SK-N-SH (cell line): ENCODE data around the gene C16orf96. TPM values are rescaled to one million over a fixed set of nuclear protein-coding genes. Genes with fewer than 3 reads are reported as not detected.

Experiments used
- CTCF ChIA-PET: fragments of 300-600, 350-600 bp; formaldehyde crosslinking; extraction: SDS; loops from one replicate; lab custom pipeline; 2021; lab: Yijun Ruan, JAX
- POLR2A ChIA-PET: fragments of 350-600 bp; sonication (Branson Sonifier 250); formaldehyde crosslinking; extraction: SDS; loops from one replicate; lab custom pipeline; 2020; ENCODE audit warnings: antibody characterized with exemption, inconsistent platforms; lab: Yijun Ruan, JAX
- DNase-seq: peaks from one replicate; pipeline ENCODE4 v3.0.0; 2012
- H2AFZ ChIP-seq: fragments of 200-600 bp; sonication (generic); 2 replicates; pipeline ENCODE4 v1.8.1; 2016; ENCODE audit warnings: antibody characterized with exemption, mild to moderate bottlenecking, low read depth
- H3F3A ChIP-seq: fragments of 200-600 bp; sonication (generic); replicated peaks from 2 replicates; pipeline ENCODE3; 2016; ENCODE audit warnings: antibody characterized with exemption, mild to moderate bottlenecking; ENCODE audit not compliant: insufficient read depth
- H3K27ac ChIP-seq, 2 experiments: fragments of 200-500 bp in 1 of 2; fragments of 200-600 bp in 1 of 2; sonication (Bioruptor generic) in 1 of 2; sonication (generic), shearing (Covaris generic) in 1 of 2; 2 replicates each; pipeline versions ENCODE4 v1.5.1 to v1.6.1; 2014 to 2016; ENCODE audit warnings: low read depth in 2 of 2, inconsistent platforms in 1 of 2, low read length in 1 of 2, mild to moderate bottlenecking in 1 of 2, mixed read lengths in 1 of 2
- H3K27me3 ChIP-seq: fragments of 200-600 bp; sonication (generic), shearing (Covaris generic); 2 replicates; pipeline ENCODE4 v1.6.1; 2016; ENCODE audit warnings: mixed run types; ENCODE audit not compliant: insufficient read depth
- H3K36me3 ChIP-seq, 2 experiments: fragments of 200-500 bp in 1 of 2; fragments of 200-600 bp in 1 of 2; sonication (Bioruptor generic) in 1 of 2; sonication (generic) in 1 of 2; replicated peaks in 1 of 2; 2 replicates each; pipeline versions ENCODE3 to v1.5.1; 2014 to 2016; ENCODE audit warnings: low read length in 1 of 2, mild to moderate bottlenecking in 1 of 2; ENCODE audit not compliant: insufficient read depth in 2 of 2, control insufficient read depth in 1 of 2
- H3K4me1 ChIP-seq, 2 experiments: fragments of 200-500 bp in 1 of 2; fragments of 200-600 bp in 1 of 2; sonication (Bioruptor generic) in 1 of 2; sonication (generic), shearing (Covaris generic) in 1 of 2; 2 replicates each; pipeline versions ENCODE4 v1.5.1 to v1.6.1; 2014 to 2016; ENCODE audit warnings: low read depth in 1 of 2, low read length in 1 of 2, mixed run types in 1 of 2; ENCODE audit not compliant: insufficient read depth in 2 of 2, control insufficient read depth in 1 of 2
- H3K4me2 ChIP-seq: fragments of 200-600 bp; sonication (generic), shearing (Covaris generic); 2 replicates; pipeline ENCODE4 v1.6.1; 2017; ENCODE audit warnings: mixed run types
- H3K4me3 ChIP-seq, 2 experiments: fragments of 200-500 bp in 1 of 2; fragments of 200-600 bp in 1 of 2; sonication (Bioruptor generic) in 1 of 2; sonication (generic), shearing (Covaris generic) in 1 of 2; 2 replicates each; pipeline versions ENCODE4 v1.5.1 to v1.8.1; 2014 to 2016; ENCODE audit warnings: low read depth in 2 of 2, inconsistent platforms in 1 of 2, low read length in 1 of 2, mild to moderate bottlenecking in 1 of 2, mixed read lengths in 1 of 2, moderate library complexity in 1 of 2
- H3K79me2 ChIP-seq: fragments of 200-600 bp; sonication (generic); 2 replicates; pipeline ENCODE4 v1.8.1; 2017; ENCODE audit warnings: mild to moderate bottlenecking; ENCODE audit not compliant: insufficient read depth
- H3K9ac ChIP-seq: fragments of 200-600 bp; sonication (generic); 2 replicates; pipeline ENCODE4 v1.6.1; 2017; ENCODE audit warnings: mixed run types
- H3K9me2 ChIP-seq: fragments of 200-600 bp; sonication (generic); 2 replicates; pipeline ENCODE4 v1.6.1; 2017; ENCODE audit warnings: mixed run types
- H3K9me3 ChIP-seq: fragments of 200-600 bp; sonication (generic); 2 replicates; pipeline ENCODE4 v1.6.1; 2017; ENCODE audit warnings: mixed run types, mild to moderate bottlenecking, moderate library complexity
- H4K20me1 ChIP-seq: fragments of 200-600 bp; sonication (generic); 2 replicates; pipeline ENCODE4 v1.6.1; 2017; ENCODE audit warnings: mild to moderate bottlenecking, mixed run types; ENCODE audit not compliant: insufficient read depth
- CHD2 ChIP-seq: fragments of 150-350 bp; IDR thresholded peaks from 2 replicates; pipeline ENCODE4 v1.6.1; 2018; ENCODE audit warnings: low read length; ENCODE audit not compliant: partially characterized antibody
- FOSL2 ChIP-seq: IDR thresholded peaks from 2 replicates; pipeline ENCODE4 v1.4.0; 2012; ENCODE audit warnings: low read depth, mild to moderate bottlenecking, moderate library complexity, borderline replicate concordance
- GABPA ChIP-seq: IDR thresholded peaks from 2 replicates; pipeline ENCODE4 v1.4.0; 2012; ENCODE audit warnings: low read depth, mild to moderate bottlenecking
- JUND ChIP-seq: IDR thresholded peaks from 2 replicates; pipeline ENCODE4 v1.4.0; 2012
- MAX ChIP-seq: IDR thresholded peaks from 2 replicates; pipeline ENCODE4 v1.4.0; 2012; ENCODE audit warnings: low read depth
- MEF2A ChIP-seq: IDR thresholded peaks from 2 replicates; pipeline ENCODE4 v1.4.0; 2012; ENCODE audit warnings: low read depth, borderline replicate concordance
- NFIC ChIP-seq: IDR thresholded peaks from 2 replicates; pipeline ENCODE4 v1.4.0; 2012; ENCODE audit warnings: borderline replicate concordance
- POLR2AphosphoS5 ChIP-seq: IDR thresholded peaks from 2 replicates; pipeline ENCODE4 v1.6.1; 2012; ENCODE audit warnings: low read depth, low read length
- RFX5 ChIP-seq: IDR thresholded peaks from 2 replicates; pipeline ENCODE4 v1.6.1; 2012; ENCODE audit warnings: mild to moderate bottlenecking, improper control_type of control experiment, low read length
- RXRA ChIP-seq: IDR thresholded peaks from 2 replicates; pipeline ENCODE4 v1.4.0; 2012; ENCODE audit warnings: low read depth, mild to moderate bottlenecking, borderline replicate concordance
- TAF1 ChIP-seq: IDR thresholded peaks from 2 replicates; pipeline ENCODE4 v1.6.1; 2012; ENCODE audit warnings: low read depth, mild to moderate bottlenecking, low read length, moderate library complexity, borderline replicate concordance
- TCF12 ChIP-seq: IDR thresholded peaks from 2 replicates; pipeline ENCODE4 v1.4.0; 2012
- YY1 ChIP-seq: IDR thresholded peaks from 2 replicates; pipeline ENCODE4 v1.4.0; 2012; ENCODE audit warnings: low read depth, mild to moderate bottlenecking
- WGBS: methylation state at CpG from one replicate; pipeline ENCODE4 v1.1.6; 2017; ENCODE audit warnings: low lambda C conversion rate; 5-methylcytosine and 5-hydroxymethylcytosine counted together
- polyA plus RNA-seq, 3 experiments: library from polyadenylated mRNA; depleted of rRNA; stranded (reverse); fragments of >200 nt; gene quantifications; 2 replicates each; pipeline ENCODE4 v1.2.3, GENCODE V29; 2012
- TF ChIP-seq, protein P1 (sequence below): fragments of 150-350 bp; IDR thresholded peaks from 2 replicates; pipeline ENCODE4 v1.6.1; 2017; ENCODE audit warnings: antibody characterized with exemption, low read length, low read depth, borderline replicate concordance
- TF ChIP-seq, protein P2 (sequence below): IDR thresholded peaks from 2 replicates; pipeline ENCODE4 v1.4.0; 2012; ENCODE audit warnings: low read depth, borderline replicate concordance

The C16orf96 gene
- polyA plus RNA-seq, 1 of the 3 experiments (the other 2 are of a cell fraction), result 0.05 TPM

GRCh38 chr16:4556580-4556979 is 440 bp downstream of the C16orf96 start (continued):
- TF ChIP-seq, protein P1, sequence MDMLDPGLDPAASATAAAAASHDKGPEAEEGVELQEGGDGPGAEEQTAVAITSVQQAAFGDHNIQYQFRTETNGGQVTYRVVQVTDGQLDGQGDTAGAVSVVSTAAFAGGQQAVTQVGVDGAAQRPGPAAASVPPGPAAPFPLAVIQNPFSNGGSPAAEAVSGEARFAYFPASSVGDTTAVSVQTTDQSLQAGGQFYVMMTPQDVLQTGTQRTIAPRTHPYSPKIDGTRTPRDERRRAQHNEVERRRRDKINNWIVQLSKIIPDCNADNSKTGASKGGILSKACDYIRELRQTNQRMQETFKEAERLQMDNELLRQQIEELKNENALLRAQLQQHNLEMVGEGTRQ, result no peak
- no peak for TF ChIP-seq RFX5
- TF ChIP-seq, protein P2, sequence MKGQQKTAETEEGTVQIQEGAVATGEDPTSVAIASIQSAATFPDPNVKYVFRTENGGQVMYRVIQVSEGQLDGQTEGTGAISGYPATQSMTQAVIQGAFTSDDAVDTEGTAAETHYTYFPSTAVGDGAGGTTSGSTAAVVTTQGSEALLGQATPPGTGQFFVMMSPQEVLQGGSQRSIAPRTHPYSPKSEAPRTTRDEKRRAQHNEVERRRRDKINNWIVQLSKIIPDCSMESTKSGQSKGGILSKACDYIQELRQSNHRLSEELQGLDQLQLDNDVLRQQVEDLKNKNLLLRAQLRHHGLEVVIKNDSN, result no peak

GRCh38 chr16:4557973-4558372 is 1.8 kb downstream of the C16orf96 start:
- no peaks in the 10 kb centered on the region for H3K9me2 ChIP-seq
- no peak overlapping the region for H3K9ac ChIP-seq
- H3K9me3 ChIP-seq, result no peaks in the 10 kb centered on the region
- H3K4me3 ChIP-seq, result no peak overlapping the region
- no peaks in the 10 kb centered on the region for H4K20me1 ChIP-seq
- H3K36me3 ChIP-seq, result no peaks in the 10 kb centered on the region
- POLR2A ChIA-PET, result no interaction called here
- DNase-seq, result no peak
- H3F3A ChIP-seq, result no peaks in the 10 kb centered on the region
- H3K4me1 ChIP-seq, result no peaks in the 10 kb centered on the region
- WGBS, result 90% methylated on average over 9 of the region's 10 CpGs
- H2AFZ ChIP-seq, result no peak overlapping the region
- CTCF ChIA-PET, result interaction anchor here (1.4 kb wide), 1 partner anchor 9 kb away, joined by 10 read pairs; no protein-coding TSS in a partner anchor
- H3K27ac ChIP-seq, result no peak overlapping the region
- TF ChIP-seq YY1, result no peak
- TF ChIP-seq, protein P1, result no peak
- H3K79me2 ChIP-seq, result no peaks in the 10 kb centered on the region
- no peaks in the 10 kb centered on the region; the same call in 1 of the 2 replicates for H3K27me3 ChIP-seq
- no peak overlapping the region for H3K4me2 ChIP-seq

GRCh38 chr16:4561596-4561995 is 5.5 kb downstream of the C16orf96 start:
- Histone ChIP-seq H3K9me3 (no peaks in the 10 kb centered on the region), H3K4me3 (no peak overlapping the region), H3K79me2 (no peaks in the 10 kb centered on the region), H2AFZ (no peak overlapping the region), H3F3A (no peaks in the 10 kb centered on the region), H3K4me2 (no peak overlapping the region), H3K9me2 (no peaks in the 10 kb centered on the region), H3K27ac (no peak overlapping the region), H3K4me1 (no peaks in the 10 kb centered on the region), H3K27me3 (no peaks in the 10 kb centered on the region), H3K36me3 (no peaks in the 10 kb centered on the region), H3K9ac (no peak overlapping the region), H4K20me1 (no peaks in the 10 kb centered on the region)
- POLR2A ChIA-PET, result no interaction called here
- no peak for DNase-seq
- 76% methylated on average over 8 of the region's 9 CpGs for WGBS
- no peak for TF ChIP-seq RFX5
- TF ChIP-seq, protein P1, result no peak
- TF ChIP-seq FOSL2, result no peak
- no peak for TF ChIP-seq GABPA
- TF ChIP-seq TAF1, result no peak
- no peak for TF ChIP-seq TCF12
- TF ChIP-seq MAX, result no peak
- no peak for TF ChIP-seq JUND
- TF ChIP-seq NFIC, result no peak
- TF ChIP-seq CHD2, result no peak
- no peak for TF ChIP-seq RXRA
- TF ChIP-seq POLR2AphosphoS5, result no peak
- TF ChIP-seq MEF2A, result no peak
- CTCF ChIA-PET, result interaction anchor here (0.7 to 2.3 kb wide), 3 partner anchors 12 to 24 kb away, joined by 3 to 10 read pairs (median 8); no protein-coding TSS in a partner anchor
